BLaER1 (cell line): ENCODE data around the gene PRRG1.
"Not testable (repeated sequence)": the region's sequence is repeated elsewhere in the genome, so short reads cannot be mapped to it uniquely, and the experiment has no call there.

Experiments
- H3K27ac ChIP-seq: shearing (Covaris generic); formaldehyde crosslinking; 2 replicates; pipeline ENCODE4 v1.8.1; 2022
- H3K27me3 ChIP-seq: shearing (Covaris generic); formaldehyde crosslinking; 2 replicates; pipeline ENCODE4 v1.8.1; 2022
- H3K36me3 ChIP-seq: shearing (Covaris generic); formaldehyde crosslinking; 2 replicates; pipeline ENCODE4 v1.8.1; 2022
- H3K4me1 ChIP-seq: shearing (Covaris generic); formaldehyde crosslinking; 2 replicates; pipeline ENCODE4 v1.8.1; 2022
- H3K4me2 ChIP-seq: shearing (Covaris generic); formaldehyde crosslinking; 2 replicates; pipeline ENCODE4 v1.8.1; 2022
- H3K4me3 ChIP-seq: shearing (Covaris generic); formaldehyde crosslinking; 2 replicates; pipeline ENCODE4 v1.8.1; 2022
- H3K9ac ChIP-seq: shearing (Covaris generic); formaldehyde crosslinking; 2 replicates; pipeline ENCODE4 v1.8.1; 2022
- H3K9me3 ChIP-seq: shearing (Covaris generic); formaldehyde crosslinking; 2 replicates; pipeline ENCODE4 v1.8.1; 2022
- H4K20me1 ChIP-seq: shearing (Covaris generic); formaldehyde crosslinking; 2 replicates; pipeline ENCODE4 v1.8.1; 2022
- Cebpa-rat ChIP-seq: shearing (Covaris generic); IDR thresholded peaks from 2 replicates; pipeline ENCODE4 v1.8.1; 2022

Gene PRRG1

DNA sequence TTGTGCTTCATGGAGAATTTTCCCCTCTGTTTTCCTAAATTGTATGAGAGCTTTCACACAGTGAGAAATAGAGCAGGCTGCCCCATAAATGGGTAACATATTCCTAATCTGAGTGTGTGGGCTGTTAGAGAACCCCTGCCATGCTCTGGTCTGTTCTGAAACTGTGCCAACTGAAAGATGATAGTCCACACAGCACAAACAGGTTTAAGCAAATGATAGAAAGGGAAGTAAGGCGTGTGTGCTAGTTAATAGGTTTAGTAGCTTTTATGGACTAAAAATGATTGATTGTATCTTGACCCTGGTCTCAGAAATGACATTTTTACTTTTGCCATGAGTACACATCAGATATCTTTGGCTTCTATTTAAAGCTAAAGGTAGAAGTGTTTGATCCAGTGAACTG, 106.2 kb downstream of the PRRG1 start:
- H3K4me2 ChIP-seq: no peak overlapping the region
- TF ChIP-seq Cebpa-rat: no peak
- no peak overlapping the region for H3K27ac ChIP-seq
- no peaks in the 10 kb centered on the region for H3K4me1 ChIP-seq
- no peak overlapping the region for H3K4me3 ChIP-seq
- H3K9me3 ChIP-seq: no peaks in the 10 kb centered on the region
- no peak overlapping the region for H3K9ac ChIP-seq
- no peaks in the 10 kb centered on the region for H4K20me1 ChIP-seq
- H3K36me3 ChIP-seq: no peaks in the 10 kb centered on the region
- H3K27me3 ChIP-seq: no peaks in the 10 kb centered on the region

DNA sequence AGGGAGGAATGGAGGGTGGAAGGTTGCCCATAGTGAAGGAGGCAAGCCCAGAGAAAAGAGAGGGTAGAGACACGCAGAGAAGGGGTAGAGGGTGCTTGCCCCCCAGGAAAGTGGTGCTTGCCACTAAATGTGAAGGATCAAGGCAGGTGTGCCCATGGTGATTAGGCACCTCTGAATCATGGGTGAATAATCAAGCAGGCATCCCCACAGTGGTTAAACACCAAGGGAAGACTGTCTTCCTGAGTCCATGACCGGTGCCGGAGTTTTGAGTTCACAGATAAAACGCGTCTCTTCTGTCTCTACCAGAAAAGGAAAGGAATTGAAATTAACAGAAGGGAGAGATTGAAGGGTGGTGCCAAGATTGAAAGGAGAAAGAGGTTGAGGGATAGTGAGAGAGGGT, 111.1 kb downstream of the PRRG1 start:
- not testable (repeated sequence) for H3K4me2 ChIP-seq, H3K4me3 ChIP-seq, H3K36me3 ChIP-seq, H3K9ac ChIP-seq, H3K27ac ChIP-seq, H3K27me3 ChIP-seq, H3K9me3 ChIP-seq, H3K4me1 ChIP-seq, H4K20me1 ChIP-seq

GRCh38 chrX:37462346-37462745, 113.2 kb downstream of the PRRG1 start:
- TF ChIP-seq Cebpa-rat: no peak
- Histone ChIP-seq H3K36me3 (no peaks in the 10 kb centered on the region), H3K27me3 (no peaks in the 10 kb centered on the region), H4K20me1 (no peaks in the 10 kb centered on the region), H3K9me3 (no peaks in the 10 kb centered on the region), H3K4me3 (no peak overlapping the region), H3K9ac (no peak overlapping the region), H3K4me2 (no peak overlapping the region), H3K4me1 (no peaks in the 10 kb centered on the region), H3K27ac (no peak overlapping the region)

GRCh38 chrX:37468124-37468739, 119.1 kb downstream of the PRRG1 start:
- Histone ChIP-seq H4K20me1 (no peaks in the 10 kb centered on the region), H3K27ac (no peak overlapping the region), H3K4me2 (no peak overlapping the region), H3K4me3 (no peak overlapping the region), H3K9ac (no peak overlapping the region), H3K36me3 (no peaks in the 10 kb centered on the region), H3K4me1 (no peaks in the 10 kb centered on the region), H3K9me3 (no peaks in the 10 kb centered on the region), H3K27me3 (no peaks in the 10 kb centered on the region)
- no peak for TF ChIP-seq Cebpa-rat

DNA sequence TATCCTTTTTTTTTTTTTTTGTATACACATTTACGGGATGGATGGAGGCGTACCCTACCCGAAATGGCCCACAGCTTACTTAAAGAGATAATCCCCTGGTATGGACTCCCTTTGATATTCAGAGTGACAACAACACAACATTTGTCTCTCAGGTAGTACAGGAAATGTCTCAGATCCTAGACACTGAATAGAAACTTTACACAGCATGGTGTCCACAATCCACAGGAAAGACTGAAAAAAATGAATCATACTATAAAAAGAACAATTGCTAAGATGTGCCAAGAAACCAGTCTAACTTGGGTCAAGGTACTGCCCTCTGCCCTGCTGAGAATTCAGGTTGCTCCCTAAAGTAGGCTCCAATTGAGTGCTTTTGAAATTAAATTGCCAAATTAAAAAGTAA, 121.5 kb downstream of the PRRG1 start:
- Histone ChIP-seq H3K36me3 (no peaks in the 10 kb centered on the region), H3K4me3 (no peak overlapping the region), H3K4me1 (no peaks in the 10 kb centered on the region), H3K27ac (no peak overlapping the region), H3K9ac (no peak overlapping the region), H3K4me2 (no peak overlapping the region), H3K27me3 (no peaks in the 10 kb centered on the region), H4K20me1 (no peaks in the 10 kb centered on the region), H3K9me3 (no peaks in the 10 kb centered on the region)
- TF ChIP-seq Cebpa-rat: no peak

GRCh38 chrX:37472836-37473235, 123.7 kb downstream of the PRRG1 start:
- no peak overlapping the region for H3K4me2 ChIP-seq
- H3K4me1 ChIP-seq: no peaks in the 10 kb centered on the region
- no peak overlapping the region for H3K4me3 ChIP-seq
- no peaks in the 10 kb centered on the region for H4K20me1 ChIP-seq
- no peaks in the 10 kb centered on the region for H3K9me3 ChIP-seq
- H3K27ac ChIP-seq: no peak overlapping the region
- no peak for TF ChIP-seq Cebpa-rat
- H3K36me3 ChIP-seq: no peaks in the 10 kb centered on the region
- H3K27me3 ChIP-seq: no peaks in the 10 kb centered on the region
- no peak overlapping the region for H3K9ac ChIP-seq

GRCh38 chrX:37474478-37474877, 125.3 kb downstream of the PRRG1 start:
- no peak overlapping the region for H3K4me3 ChIP-seq
- no peaks in the 10 kb centered on the region for H3K9me3 ChIP-seq
- H3K4me2 ChIP-seq: no peak overlapping the region
- no peaks in the 10 kb centered on the region for H3K4me1 ChIP-seq
- H3K27me3 ChIP-seq: no peaks in the 10 kb centered on the region
- H3K27ac ChIP-seq: no peak overlapping the region
- no peak for TF ChIP-seq Cebpa-rat
- H3K9ac ChIP-seq: no peak overlapping the region
- no peaks in the 10 kb centered on the region for H4K20me1 ChIP-seq
- H3K36me3 ChIP-seq: no peaks in the 10 kb centered on the region

DNA sequence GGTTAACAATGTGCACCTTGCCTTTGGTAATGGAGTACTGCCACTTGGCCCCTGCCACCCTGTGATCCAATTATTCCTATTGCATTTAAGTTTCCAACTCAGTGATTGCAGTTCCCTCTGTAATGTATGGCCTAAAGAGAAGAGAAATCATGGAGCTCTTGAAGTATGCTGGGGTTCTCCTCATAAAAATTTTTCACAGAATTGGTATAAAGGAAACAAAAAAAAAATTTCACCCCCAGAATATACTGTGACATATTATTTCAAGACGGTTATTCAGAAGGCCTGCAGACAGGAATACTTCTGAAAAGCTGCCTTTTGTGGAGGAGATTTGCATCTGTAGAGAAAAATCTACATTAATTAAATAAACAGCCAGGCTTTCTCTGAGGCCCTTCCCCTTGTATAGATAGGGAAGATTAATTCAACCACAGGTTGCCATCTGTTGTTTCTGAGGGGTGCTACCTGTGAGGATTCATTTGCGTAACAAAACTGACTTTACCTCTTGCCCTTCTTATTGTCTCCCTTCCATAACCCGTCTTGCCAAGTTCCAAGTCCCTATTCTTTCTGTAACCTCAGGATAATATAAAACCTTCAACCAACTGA, 127.5 kb downstream of the PRRG1 start:
- Histone ChIP-seq H3K4me1 (no peaks in the 10 kb centered on the region), H3K9ac (no peak overlapping the region), H4K20me1 (no peaks in the 10 kb centered on the region), H3K4me3 (no peak overlapping the region), H3K27ac (no peak overlapping the region), H3K9me3 (no peaks in the 10 kb centered on the region), H3K36me3 (no peaks in the 10 kb centered on the region), H3K4me2 (no peak overlapping the region), H3K27me3 (no peaks in the 10 kb centered on the region)
- TF ChIP-seq Cebpa-rat: no peak

- H3K27me3 ChIP-seq, H3K27ac ChIP-seq, H3K9me3 ChIP-seq, H3K4me2 ChIP-seq, H3K4me3 ChIP-seq, H3K9ac ChIP-seq, H3K36me3 ChIP-seq, H4K20me1 ChIP-seq, H3K4me1 ChIP-seq: not testable (repeated sequence)
Measured at GRCh38 chrX:37484335-37484734, 135.2 kb downstream of the PRRG1 start.

GRCh38 chrX:37485429-37485828, 136.3 kb downstream of the PRRG1 start:
- no peak overlapping the region for H3K4me2 ChIP-seq
- no peaks in the 10 kb centered on the region for H3K9me3 ChIP-seq
- no peak for TF ChIP-seq Cebpa-rat
- H3K27ac ChIP-seq: no peak overlapping the region
- H3K27me3 ChIP-seq: no peaks in the 10 kb centered on the region
- no peak overlapping the region for H3K4me3 ChIP-seq
- no peaks in the 10 kb centered on the region for H3K4me1 ChIP-seq
- H3K36me3 ChIP-seq: no peaks in the 10 kb centered on the region
- no peaks in the 10 kb centered on the region for H4K20me1 ChIP-seq
- H3K9ac ChIP-seq: no peak overlapping the region

GRCh38 chrX:37487271-37487670, 138.1 kb downstream of the PRRG1 start:
- no peaks in the 10 kb centered on the region for H3K27me3 ChIP-seq
- TF ChIP-seq Cebpa-rat: no peak
- no peaks in the 10 kb centered on the region; the same call in 1 of the 2 replicates for H3K9me3 ChIP-seq
- no peaks in the 10 kb centered on the region for H3K4me1 ChIP-seq
- no peak overlapping the region for H3K4me3 ChIP-seq
- H3K9ac ChIP-seq: no peak overlapping the region
- no peaks in the 10 kb centered on the region for H3K36me3 ChIP-seq
- H4K20me1 ChIP-seq: no peaks in the 10 kb centered on the region
- H3K4me2 ChIP-seq: no peak overlapping the region
- H3K27ac ChIP-seq: no peak overlapping the region
